Liver (tissue), 3 donors: ENCODE measurements around the gene COX7C.

Experiments
- CTCF ChIP-seq: fragments of 150-350 bp; IDR thresholded peaks from 2 replicates; pipeline ENCODE4 v1.5.1; 2017; ENCODE audit warnings: improper control_type of control experiment, low read depth, low read length; ENCODE audit not compliant: missing input control
- EGR1 ChIP-seq, 2 donors: IDR thresholded peaks; 2 replicates each; pipeline ENCODE4 v1.6.1; 2016 to 2018; ENCODE audit warnings: antibody characterized with exemption in 2 of 2, low read depth in 2 of 2
- RAD21 ChIP-seq, 2 donors: IDR thresholded peaks; 2 replicates each; pipeline ENCODE4 v1.6.1; 2016; ENCODE audit warnings: antibody characterized with exemption in 2 of 2, mild to moderate bottlenecking in 2 of 2
- donor health status: healthy.
- donor health status: healthy.

GRCh38 chr5:86570427-86571083 lies 47.2 kb upstream of the COX7C start:
- TF ChIP-seq CTCF (no peak), RAD21 (IDR thresholded peaks at IDR 0.05) (no peak), EGR1 (IDR thresholded peaks at IDR 0.05; ENCODE audit: low read depth in 2 of 2) (no peak)
